Measurements from ENCODE around the gene PGAP6. TPM values are rescaled to one million over a fixed set of nuclear protein-coding genes. Genes with fewer than 3 reads are reported as not detected.

The PGAP6 gene
- total and polyA plus RNA-seq, 9 of the 15 experiments (the other 6 are each of a cell fraction or from before 2014, with no cell fraction given): 0.45 to 50.2 (median 39.3) TPM

GRCh38 chr16:400061-400591, 18.3 kb upstream of the PGAP6 start:
- Histone ChIP-seq H3K9ac (ENCODE audit: insufficient read depth in 1 of 2, low read depth in 2 of 2, low read length in 2 of 2) (peak overlapping the region; percentile 74 to 95), H4K20me1 (replicated peaks; ENCODE audit: control insufficient read depth, insufficient read depth, low read length) (no peaks in the 10 kb centered on the region), H3K4me3 (peak overlapping the region; percentile 56), H3K27ac (ENCODE audit: extremely low read depth, low read depth, low read length) (peak overlapping the region; percentile 73), H3K36me3 (ENCODE audit: control insufficient read depth, insufficient read depth, low read length) (peaks cover 24% of the 10 kb centered on the region), H2AFZ (ENCODE audit: low read depth, low read length) (no peak overlapping the region), H3K27me3 (ENCODE audit: control insufficient read depth in 2 of 2, insufficient read depth in 2 of 2, low read length in 2 of 2) (no peaks in the 10 kb centered on the region), H3K9me3 (replicated peaks; ENCODE audit: control insufficient read depth, insufficient read depth, low read depth, low read length) (no peaks in the 10 kb centered on the region), H3K4me1 (replicated peaks in 1 of 2; ENCODE audit: control insufficient read depth in 2 of 2, insufficient read depth in 2 of 2, low read length in 2 of 2) (peaks cover 32 to 66% of the 10 kb centered on the region in 2 experiments), H3K9me1 (ENCODE audit: control insufficient read depth, insufficient read depth, low read length) (no peaks in the 10 kb centered on the region), H3K4me2 (ENCODE audit: insufficient read depth, low read length) (peak overlapping the region; percentile 74), H3K79me2 (ENCODE audit: control insufficient read depth, insufficient read depth, low read length) (peaks cover 60% of the 10 kb centered on the region)
- intact Hi-C loops (cut with micrococcal nuclease): no loop called here
- WGBS (ENCODE audit: insufficient coverage, low coverage, missing lambda C conversion rate): 67% methylated on average over 8 of the region's 10 CpGs
- in situ Hi-C loops (cut with MboI): no loop called here
- TF ChIP-seq HMGN3 (IDR thresholded peaks at IDR 0.05; ENCODE audit: borderline replicate concordance, extremely low read depth, insufficient read length, low read depth, low read length) (peak; percentile 9), SNRNP70 (optimal IDR thresholded peaks at IDR 0.05; ENCODE audit: low read depth, low read length) (no peak), AFF4 (CRISPR knock-in tag; IDR thresholded peaks at IDR 0.05) (0 out of 2 replicates have a peak, but pooled peaks have one; percentile 1), ZBTB49 (CRISPR knock-in tag; IDR thresholded peaks at IDR 0.05; ENCODE audit: borderline replicate concordance) (no peak), UBTF (IDR thresholded peaks at IDR 0.05; ENCODE audit: borderline replicate concordance in 1 of 2, low read depth in 2 of 2, low read length in 2 of 2) (0 out of 4 replicates have a peak, but pooled peaks of 1 of the 2 experiments have one; percentile 12), ZNF740 (CRISPR knock-in tag; IDR thresholded peaks at IDR 0.05) (peak; percentile 6; the same call in 1 of the 2 replicates), ZNF740 (tag; IDR thresholded peaks at IDR 0.05) (no peak)
- BruUV-seq (replicated peaks): TSS peak; percentile 53
- CTCF ChIA-PET (ENCODE audit: low intra/inter-chr PET ratio): no interaction called here
- FAIRE-seq: no peak
- POLR2A ChIA-PET: interaction anchor here (0.5 to 2.4 kb wide), 8 partner anchors 11 to 131 kb away, joined by 3 to 7 read pairs (median 4); no protein-coding TSS in a partner anchor
- ATAC-seq: no peak
- DNase-seq (ENCODE audit: extremely low read depth in 1 of 4, low spot score in 3 of 4): peak in 1 of 4 experiments; percentile 33

Data from K562 (cell line).